Stimulated activated CD4-positive, alpha-beta T cell treated with anti-CD3 and anti-CD28 coated beads, Interleukin-2, amount 100 ng/mL, for 4 hours (primary cell): ENCODE data around the gene MAG.
"Not testable (repeated sequence)": the region's sequence is repeated elsewhere in the genome, so short reads cannot be mapped to it uniquely, and the experiment has no call there.

Experiments
- DNase-seq: peaks from one replicate; pipeline ENCODE4 v3.0.0-alpha.2; 2020; ENCODE audit warnings: low read depth

The MAG gene

GRCh38 chr19:35346193-35347052, 54.5 kb downstream of the MAG start:
- DNase-seq = peak; percentile 64

- no peak for DNase-seq
Observed at GRCh38 chr19:35347171-35347929, 55.4 kb downstream of the MAG start, which contains the start of gene FFAR1. TSS of gene FFAR1 (plus strand) at chr19:35347902. CDS start at chr19:35351552, 3,650 bp downstream.

- no peak for DNase-seq
Observed at GRCh38 chr19:35347930-35348298, 56.0 kb downstream of the MAG start.

DNA sequence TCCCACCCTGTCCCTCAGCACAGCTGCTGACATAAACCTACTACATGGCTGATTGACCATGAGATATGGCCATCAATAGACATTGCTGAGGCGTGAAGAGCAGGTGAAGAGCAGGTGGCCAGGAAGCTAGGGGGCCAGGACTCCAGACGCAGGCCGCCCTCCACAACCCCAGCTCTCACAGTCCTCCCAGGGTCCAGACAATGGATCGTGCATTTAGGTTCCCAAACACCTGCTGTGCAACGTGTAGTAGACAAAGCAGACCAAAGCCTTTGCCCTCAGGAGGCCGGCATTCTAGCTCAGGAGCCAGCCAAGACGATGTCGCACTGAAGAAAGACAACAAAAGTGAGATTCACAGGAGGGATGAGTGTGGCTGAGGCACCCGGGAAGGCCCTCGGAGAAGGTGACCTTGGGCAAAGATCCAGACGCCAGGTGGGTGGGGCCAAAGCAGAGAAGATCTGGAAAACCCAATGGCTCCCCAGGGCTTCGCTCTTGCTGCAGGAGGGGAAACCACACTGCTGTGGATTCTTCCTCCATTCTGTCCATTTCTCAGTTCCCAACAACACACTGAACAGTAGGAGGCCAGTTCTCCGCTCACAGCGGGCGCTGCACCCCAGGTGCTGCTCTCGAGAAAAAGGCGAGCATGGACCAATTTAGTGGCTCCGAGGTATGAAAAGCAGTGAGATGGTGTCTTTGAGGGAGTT, 57.1 kb downstream of the MAG start:
- no peak for DNase-seq

- no peak for DNase-seq
Observed at GRCh38 chr19:35349614-35350521, 57.9 kb downstream of the MAG start.

DNA sequence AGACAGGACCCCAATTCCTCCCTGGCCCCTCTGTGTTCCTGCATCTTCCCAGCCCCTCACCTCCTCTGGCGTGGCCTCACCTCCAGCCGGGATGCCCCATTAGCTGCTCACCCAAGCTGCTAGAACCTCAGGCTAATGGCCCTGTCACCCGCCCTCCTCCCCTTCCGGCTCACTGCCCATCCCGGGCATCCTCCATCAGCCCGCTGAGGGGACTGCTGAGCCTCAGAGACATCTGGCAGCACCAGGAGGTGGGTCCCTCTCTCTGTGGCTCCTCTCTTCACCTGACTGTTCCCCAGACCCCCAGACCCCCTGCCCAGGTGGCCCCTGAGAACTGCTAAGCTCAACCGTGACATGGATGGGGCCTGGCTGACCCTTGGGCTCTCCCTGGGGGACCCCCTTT, 58.6 kb downstream of the MAG start:
- DNase-seq = no peak

DNA sequence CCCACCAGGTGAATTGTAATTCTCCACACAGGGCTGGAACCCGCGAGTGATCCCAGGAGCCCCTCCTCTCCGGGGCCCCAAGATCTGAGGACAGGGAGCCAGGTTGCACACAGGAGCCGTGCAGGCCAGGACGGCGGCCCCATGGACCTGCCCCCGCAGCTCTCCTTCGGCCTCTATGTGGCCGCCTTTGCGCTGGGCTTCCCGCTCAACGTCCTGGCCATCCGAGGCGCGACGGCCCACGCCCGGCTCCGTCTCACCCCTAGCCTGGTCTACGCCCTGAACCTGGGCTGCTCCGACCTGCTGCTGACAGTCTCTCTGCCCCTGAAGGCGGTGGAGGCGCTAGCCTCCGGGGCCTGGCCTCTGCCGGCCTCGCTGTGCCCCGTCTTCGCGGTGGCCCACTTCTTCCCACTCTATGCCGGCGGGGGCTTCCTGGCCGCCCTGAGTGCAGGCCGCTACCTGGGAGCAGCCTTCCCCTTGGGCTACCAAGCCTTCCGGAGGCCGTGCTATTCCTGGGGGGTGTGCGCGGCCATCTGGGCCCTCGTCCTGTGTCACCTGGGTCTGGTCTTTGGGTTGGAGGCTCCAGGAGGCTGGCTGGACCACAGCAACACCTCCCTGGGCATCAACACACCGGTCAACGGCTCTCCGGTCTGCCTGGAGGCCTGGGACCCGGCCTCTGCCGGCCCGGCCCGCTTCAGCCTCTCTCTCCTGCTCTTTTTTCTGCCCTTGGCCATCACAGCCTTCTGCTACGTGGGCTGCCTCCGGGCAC, 59.6 kb downstream of the MAG start:
- DNase-seq = no peak

DNA sequence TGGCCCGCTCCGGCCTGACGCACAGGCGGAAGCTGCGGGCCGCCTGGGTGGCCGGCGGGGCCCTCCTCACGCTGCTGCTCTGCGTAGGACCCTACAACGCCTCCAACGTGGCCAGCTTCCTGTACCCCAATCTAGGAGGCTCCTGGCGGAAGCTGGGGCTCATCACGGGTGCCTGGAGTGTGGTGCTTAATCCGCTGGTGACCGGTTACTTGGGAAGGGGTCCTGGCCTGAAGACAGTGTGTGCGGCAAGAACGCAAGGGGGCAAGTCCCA, 60.2 kb downstream of the MAG start:
- DNase-seq = no peak

GRCh38 chr19:35352448-35353304, 60.7 kb downstream of the MAG start:
- DNase-seq = peak; percentile 53

DNA sequence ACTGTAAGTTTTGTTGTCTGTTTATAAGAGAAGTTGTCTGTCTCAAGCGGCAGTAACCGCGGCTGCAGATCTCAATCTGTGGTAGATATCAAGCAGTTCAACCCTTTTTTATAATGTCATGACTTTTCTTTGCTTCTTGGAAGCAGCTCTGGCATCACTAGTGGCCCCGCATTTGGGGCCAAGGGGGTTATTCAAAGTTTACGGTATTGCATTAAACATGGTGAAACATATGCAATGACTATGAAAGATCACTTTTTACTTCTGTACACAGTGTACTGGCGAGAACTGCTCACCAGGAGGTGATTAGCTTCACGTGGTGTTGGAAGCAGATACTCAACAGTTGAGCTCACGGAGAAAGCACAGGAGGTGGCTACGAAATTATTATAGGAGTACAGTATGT, 61.7 kb downstream of the MAG start:
- DNase-seq = no peak

- no peak for DNase-seq
Observed at GRCh38 chr19:35354898-35355297, 62.9 kb downstream of the MAG start.

DNA sequence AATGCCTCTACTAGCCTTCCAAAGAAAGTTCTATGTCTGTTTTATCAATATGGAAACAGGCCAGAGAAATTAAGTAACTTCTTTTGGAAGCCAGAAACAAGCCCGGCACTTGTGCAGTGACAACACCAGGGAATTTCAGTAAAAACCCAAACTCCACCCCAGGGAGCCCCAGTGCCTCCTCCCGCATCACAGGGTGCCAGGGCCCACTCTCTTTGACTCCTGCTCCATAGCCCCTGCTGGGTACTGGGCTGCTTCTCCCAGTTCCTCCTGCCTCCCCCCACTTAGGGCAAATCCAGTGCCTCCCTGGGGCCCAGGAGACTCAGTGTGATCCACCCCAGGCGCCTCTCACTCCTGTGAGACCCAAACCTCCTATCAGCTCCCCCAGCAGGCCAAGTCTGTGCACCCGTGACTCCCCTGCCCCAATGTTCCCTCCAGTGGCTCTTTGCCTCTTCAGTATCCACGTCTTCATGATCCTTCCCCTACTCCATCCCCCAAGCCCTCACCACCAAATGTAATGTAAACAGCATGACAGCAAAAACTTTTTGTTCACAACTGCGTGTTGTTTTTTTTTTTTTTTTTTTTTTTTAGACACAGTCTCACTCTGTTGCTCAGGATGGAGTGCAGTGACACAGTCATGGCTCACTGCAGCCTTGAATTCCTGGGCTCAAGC, 64.0 kb downstream of the MAG start:
- DNase-seq = no peak

DNA sequence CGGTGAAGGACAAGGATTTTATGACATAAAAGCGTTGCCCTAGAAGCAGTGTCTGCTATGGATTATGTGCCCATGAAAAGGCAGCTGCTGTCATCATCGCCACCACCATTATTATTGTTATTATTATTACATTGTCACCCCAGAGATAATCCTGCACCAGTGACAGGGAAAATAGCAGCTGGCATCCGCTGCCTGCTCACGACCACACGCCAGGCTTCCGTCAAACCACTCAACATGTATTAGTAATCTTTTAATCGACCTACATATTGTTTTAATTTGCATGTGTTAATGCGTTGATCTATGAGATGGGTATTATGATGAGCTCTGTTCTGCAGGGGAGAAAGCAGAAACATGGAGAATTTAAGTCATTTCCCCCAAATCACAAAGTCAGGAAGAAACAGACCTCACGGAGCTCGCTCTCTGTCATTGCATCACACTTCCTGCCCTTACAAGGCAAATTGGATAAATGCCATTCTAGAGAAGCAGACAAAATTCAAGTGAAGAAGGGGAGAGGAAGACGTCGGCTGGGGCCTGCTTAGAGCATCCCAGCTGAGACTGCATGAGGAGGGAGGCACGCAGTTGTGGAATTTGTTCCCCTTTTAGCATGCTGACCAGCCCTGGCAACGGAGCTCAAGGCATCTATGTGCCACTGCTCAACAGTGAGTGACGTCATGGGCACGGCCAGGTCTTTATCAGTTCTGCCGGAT, 66.1 kb downstream of the MAG start, which contains the start of gene FFAR3:
Gene FFAR3, plus strand, starts transcription at position 594 of the 707 bp plus-strand sequence. CDS start 431 bp downstream, outside the sequence.
- no peak for DNase-seq

GRCh38 chr19:35358834-35359233, 66.9 kb downstream of the MAG start:
- not testable (repeated sequence) for DNase-seq

DNA sequence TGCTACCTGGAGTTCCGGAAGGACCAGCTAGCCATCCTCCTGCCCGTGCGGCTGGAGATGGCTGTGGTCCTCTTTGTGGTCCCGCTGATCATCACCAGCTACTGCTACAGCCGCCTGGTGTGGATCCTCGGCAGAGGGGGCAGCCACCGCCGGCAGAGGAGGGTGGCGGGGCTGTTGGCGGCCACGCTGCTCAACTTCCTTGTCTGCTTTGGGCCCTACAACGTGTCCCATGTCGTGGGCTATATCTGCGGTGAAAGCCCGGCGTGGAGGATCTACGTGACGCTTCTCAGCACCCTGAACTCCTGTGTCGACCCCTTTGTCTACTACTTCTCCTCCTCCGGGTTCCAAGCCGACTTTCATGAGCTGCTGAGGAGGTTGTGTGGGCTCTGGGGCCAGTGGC, 67.4 kb downstream of the MAG start:
- DNase-seq = not testable (repeated sequence)

- DNase-seq = not testable (repeated sequence)
Observed at GRCh38 chr19:35360081-35360480, 68.1 kb downstream of the MAG start.

DNA sequence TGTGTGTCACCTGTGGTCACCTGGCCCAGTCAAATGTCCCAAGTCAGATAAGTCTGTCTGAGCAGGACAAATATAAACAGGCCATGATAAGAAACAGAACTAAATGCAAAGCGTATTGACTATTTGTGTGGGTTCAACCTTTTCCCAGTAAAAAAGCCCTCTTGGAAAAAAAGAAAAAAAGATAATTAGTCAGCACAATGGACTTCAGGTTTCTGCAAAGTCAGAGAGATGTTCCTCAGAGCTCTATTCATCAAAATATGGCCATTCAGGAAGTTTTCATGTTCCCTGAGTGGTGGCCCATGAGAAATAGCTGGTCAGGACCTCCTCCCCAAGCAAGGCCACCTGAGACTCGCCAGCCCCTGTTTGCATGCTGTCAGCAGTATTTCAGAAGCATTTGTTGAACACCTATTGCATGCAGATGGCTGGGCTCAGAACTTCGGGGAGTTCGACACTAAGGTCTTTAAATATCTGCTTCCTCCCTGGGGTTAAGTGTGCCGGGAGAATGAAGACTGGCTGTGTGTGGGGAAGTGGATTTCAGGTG, 69.0 kb downstream of the MAG start:
- no peak for DNase-seq

DNA sequence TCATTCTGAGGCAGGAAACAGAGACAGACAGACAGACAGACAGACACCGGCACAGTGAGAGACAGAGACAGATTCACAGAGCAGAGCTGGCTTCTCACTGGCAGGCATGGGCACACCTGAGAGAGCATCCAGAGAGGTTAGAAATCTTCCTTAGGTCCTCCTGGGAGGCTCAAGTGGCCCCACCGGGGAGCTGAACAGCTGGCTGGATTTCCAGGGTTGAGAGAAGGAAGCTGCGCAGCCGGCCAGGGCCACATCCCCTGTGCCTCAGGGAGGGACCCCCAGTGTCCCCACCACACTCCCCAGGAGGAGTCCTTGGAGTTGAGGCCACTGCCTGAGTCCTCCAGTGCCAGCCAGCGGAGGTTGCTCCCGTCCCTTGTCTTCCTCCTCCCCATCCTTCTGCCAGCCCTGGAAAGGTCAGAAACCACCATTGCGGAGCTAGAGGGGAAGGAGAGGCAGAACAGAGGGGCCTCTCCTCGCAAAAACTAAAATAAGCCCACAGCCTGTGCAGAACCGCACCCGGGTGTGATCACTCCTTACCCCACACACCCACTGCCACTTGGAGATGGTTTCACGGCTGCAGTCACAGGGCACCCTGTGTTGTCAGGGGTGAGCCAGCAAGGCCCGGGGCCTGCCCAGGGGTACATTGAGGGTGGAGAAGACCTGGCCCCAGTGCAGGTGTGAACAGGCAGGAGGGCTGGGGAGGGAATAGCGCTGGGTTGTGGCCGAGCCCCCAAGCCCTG, 70.5 kb downstream of the MAG start:
- no peak for DNase-seq
